ENCODE data around the gene TBC1D3D. TPM values are rescaled to one million over a fixed set of nuclear protein-coding genes. Genes with fewer than 3 reads are reported as not detected.
"Not testable (repeated sequence)": the region's sequence is repeated elsewhere in the genome, so short reads cannot be mapped to it uniquely, and the experiment has no call there.

The TBC1D3D gene
- total RNA-seq, result under 0.01 TPM in 1 of 2 replicates, not detected in the other

DNA sequence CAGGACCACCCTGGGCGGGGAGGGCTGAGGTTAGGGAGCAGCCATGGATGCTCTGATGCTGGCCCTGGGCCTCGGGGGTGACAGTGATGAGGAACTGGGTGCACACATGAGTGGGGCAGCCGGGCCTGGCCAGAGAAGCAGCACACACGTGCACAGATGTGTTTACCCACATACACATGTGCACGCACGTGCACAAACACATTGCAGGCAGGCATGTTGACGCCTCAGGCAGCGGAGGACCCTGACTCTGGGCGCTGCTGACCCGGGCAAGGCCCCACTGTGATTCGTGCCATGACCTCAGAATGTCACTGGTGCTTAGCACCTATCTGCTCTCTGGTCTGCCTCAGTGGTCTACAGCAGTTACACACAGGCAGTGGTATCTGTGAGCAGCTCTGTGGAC, at the start of gene TBC1D3D:
TBC1D3D (plus strand) TSS at position 301 of the 400 bp plus-strand sequence. CDS start 1,585 bp downstream, outside the sequence.
- DNase-seq (ENCODE audit: low read depth); H3K4me3 ChIP-seq (ENCODE audit: low read depth, low read length): not testable (repeated sequence)

DNA sequence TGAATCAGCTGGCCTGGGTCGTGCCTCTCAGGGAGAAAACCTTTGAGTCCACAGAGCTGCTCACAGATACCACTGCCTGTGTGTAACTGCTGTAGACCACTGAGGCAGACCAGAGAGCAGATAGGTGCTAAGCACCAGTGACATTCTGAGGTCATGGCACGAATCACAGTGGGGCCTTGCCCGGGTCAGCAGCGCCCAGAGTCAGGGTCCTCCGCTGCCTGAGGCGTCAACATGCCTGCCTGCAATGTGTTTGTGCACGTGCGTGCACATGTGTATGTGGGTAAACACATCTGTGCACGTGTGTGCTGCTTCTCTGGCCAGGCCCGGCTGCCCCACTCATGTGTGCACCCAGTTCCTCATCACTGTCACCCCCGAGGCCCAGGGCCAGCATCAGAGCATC, 14.8 kb upstream of the TBC1D3D start, which contains the start of gene TBC1D3L:
TBC1D3L (minus strand) TSS at position 101 of the 400 bp plus-strand sequence. CDS start 1,540 bp downstream, outside the sequence.
- not testable (repeated sequence) for H3K4me3 ChIP-seq (ENCODE audit: low read depth, low read length)

More for the DNA sequence above, 14.8 kb upstream of the TBC1D3D start, which contains the start of gene TBC1D3L:
- DNase-seq (ENCODE audit: low read depth), result not testable (repeated sequence)

Other genes with a start within 250 kb of the TBC1D3D start
- gene TBC1D3K, start 79.6 kb upstream of the TBC1D3D start, total RNA-seq, result not detected in 2 replicates
- gene TBC1D3L, start 14.9 kb upstream of the TBC1D3D start, total RNA-seq, result 1.9 and 2.6 TPM in 2 replicates
- gene TBC1D3C, start 64.7 kb downstream of the TBC1D3D start, total RNA-seq, result under 0.01 TPM in 1 of 2 replicates, not detected in the other
- 0.32 TPM in 1 of 2 replicates, not detected in the other for gene TBC1D3E, start 124.0 kb downstream of the TBC1D3D start, total RNA-seq
- not detected in 2 replicates for gene TBC1D3, start 188.6 kb downstream of the TBC1D3D start, total RNA-seq

Measured in fibroblast of villous mesenchyme (primary cell).